Neural progenitor cell (in vitro differentiated cells): ENCODE data around the gene GPR173.

Source experiments
- EZH2 ChIP-seq: fragments of 200-600 bp; sonication (generic); IDR thresholded peaks from 2 replicates; pipeline ENCODE4 v1.6.1; 2017; ENCODE audit warnings: antibody characterized with exemption, mild to moderate bottlenecking, moderate library complexity
- EZH2phosphoT487 ChIP-seq: fragments of 200-600 bp; sonication (generic); IDR thresholded peaks from 2 replicates; pipeline ENCODE4 v1.6.1; 2017; ENCODE audit warnings: antibody characterized with exemption
- TF ChIP-seq, protein P1 (sequence below): fragments of 200-600 bp; sonication (generic); IDR thresholded peaks from 2 replicates; pipeline ENCODE4 v1.5.1; 2017; ENCODE audit warnings: antibody characterized with exemption, mild to moderate bottlenecking

DNA sequence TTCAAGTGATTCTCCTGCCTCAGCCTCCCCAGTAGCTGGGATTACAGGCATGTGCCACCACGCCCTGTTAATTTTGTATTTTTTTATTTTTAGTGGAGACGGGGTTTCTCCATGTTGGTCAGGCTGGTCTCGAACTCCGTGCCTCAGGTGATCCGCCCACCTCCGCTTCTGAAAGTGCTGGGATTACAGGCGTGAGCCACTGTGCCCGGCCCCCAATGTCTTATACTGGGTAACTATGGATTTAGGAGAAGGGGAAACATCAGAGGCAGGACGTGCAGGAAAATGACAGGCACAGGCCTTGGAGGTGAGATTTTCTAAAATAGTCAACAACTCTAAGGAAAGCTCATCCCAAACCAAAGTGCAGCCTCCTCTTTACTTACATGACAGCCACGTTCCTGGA lies 22.5 kb downstream of the GPR173 start:
- no peak for TF ChIP-seq EZH2
- TF ChIP-seq, protein P1, sequence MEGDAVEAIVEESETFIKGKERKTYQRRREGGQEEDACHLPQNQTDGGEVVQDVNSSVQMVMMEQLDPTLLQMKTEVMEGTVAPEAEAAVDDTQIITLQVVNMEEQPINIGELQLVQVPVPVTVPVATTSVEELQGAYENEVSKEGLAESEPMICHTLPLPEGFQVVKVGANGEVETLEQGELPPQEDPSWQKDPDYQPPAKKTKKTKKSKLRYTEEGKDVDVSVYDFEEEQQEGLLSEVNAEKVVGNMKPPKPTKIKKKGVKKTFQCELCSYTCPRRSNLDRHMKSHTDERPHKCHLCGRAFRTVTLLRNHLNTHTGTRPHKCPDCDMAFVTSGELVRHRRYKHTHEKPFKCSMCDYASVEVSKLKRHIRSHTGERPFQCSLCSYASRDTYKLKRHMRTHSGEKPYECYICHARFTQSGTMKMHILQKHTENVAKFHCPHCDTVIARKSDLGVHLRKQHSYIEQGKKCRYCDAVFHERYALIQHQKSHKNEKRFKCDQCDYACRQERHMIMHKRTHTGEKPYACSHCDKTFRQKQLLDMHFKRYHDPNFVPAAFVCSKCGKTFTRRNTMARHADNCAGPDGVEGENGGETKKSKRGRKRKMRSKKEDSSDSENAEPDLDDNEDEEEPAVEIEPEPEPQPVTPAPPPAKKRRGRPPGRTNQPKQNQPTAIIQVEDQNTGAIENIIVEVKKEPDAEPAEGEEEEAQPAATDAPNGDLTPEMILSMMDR: no peak
- TF ChIP-seq EZH2phosphoT487: no peak
